Sigmoid colon (tissue), 7 donors: ENCODE data around the gene MROH8. TPM values are rescaled to one million over a fixed set of nuclear protein-coding genes. Genes with fewer than 3 reads are reported as not detected.
"Not testable (repeated sequence)": the region's sequence is repeated elsewhere in the genome, so short reads cannot be mapped to it uniquely, and the experiment has no call there.

ENCODE experiments used
- DNase-seq: peaks from one replicate; pipeline ENCODE4 v3.0.0-alpha.2; 2019
- H3K27ac ChIP-seq, 4 donors: fragments of 200-600 bp; sonication (generic); one replicate each; pipeline ENCODE4 v1.5.1; 2016 to 2019; ENCODE audit warnings: mild to moderate bottlenecking in 1 of 4
- H3K27me3 ChIP-seq, 3 donors: fragments of 200-600 bp; sonication (generic); one replicate each; pipeline ENCODE4 v1.5.1; 2019; ENCODE audit warnings: mild to moderate bottlenecking in 1 of 3
- H3K36me3 ChIP-seq, 4 donors: fragments of 200-600 bp; sonication (generic); one replicate each; pipeline ENCODE4 v1.5.1; 2016 to 2019
- H3K4me1 ChIP-seq, 4 donors: fragments of 200-600 bp; sonication (generic); one replicate each; pipeline ENCODE4 v1.5.1; 2017 to 2019
- H3K4me3 ChIP-seq, 4 donors: fragments of 200-600 bp; sonication (generic); one replicate each; pipeline ENCODE4 v1.5.1; 2017 to 2019; ENCODE audit warnings: mild to moderate bottlenecking in 2 of 4, moderate library complexity in 1 of 4
- H3K9me3 ChIP-seq, 4 donors: fragments of 200-600 bp in 3 of 4; sonication (generic) in 3 of 4; one replicate each; pipeline versions ENCODE4 v1.5.1 to v1.6.1; 2013 to 2019
- EP300 ChIP-seq, 4 donors: sonication (generic); formaldehyde crosslinking; IDR thresholded peaks; one replicate each; pipeline ENCODE4 v1.6.1; 2017; ENCODE audit warnings: antibody characterized with exemption in 4 of 4
- POLR2A ChIP-seq, 2 donors: fragments of 450-650 bp; IDR thresholded peaks; one replicate each; pipeline ENCODE4 v1.6.1; 2016; ENCODE audit warnings: antibody characterized with exemption in 2 of 2, mild to moderate bottlenecking in 2 of 2, moderate library complexity in 2 of 2
- POLR2AphosphoS5 ChIP-seq, 4 donors: sonication (generic); formaldehyde crosslinking; IDR thresholded peaks; one replicate each; pipeline ENCODE4 v1.6.1; 2017; ENCODE audit warnings: antibody characterized with exemption in 4 of 4
- WGBS, 2 donors: extraction: QIAGEN DNeasy Blood & Tissue Kit; methylation state at CpG; one replicate each; pipeline ENCODE4 v1.1.7; 2013; 5-methylcytosine and 5-hydroxymethylcytosine counted together
- intact Hi-C: fragments of 100-400 bp; cut with DNase I; formaldehyde crosslinking; loops from one replicate; pipeline ENCODE4 v1.15.1; 2023
- polyA plus RNA-seq, 3 donors: library from polyadenylated mRNA; stranded (reverse); fragments of 200-250 nt; gene quantifications; one replicate each; pipeline ENCODE4 v1.2.3, GENCODE V29; 2013
- total RNA-seq, 4 donors: library from RNA; depleted of rRNA; stranded (reverse); fragments of >200 nt; gene quantifications; one replicate each; pipeline ENCODE4 v1.1.0, GENCODE V29; 2016
- TF ChIP-seq, protein P1 (sequence below), 4 experiments: fragments of 450-650 bp in 3 of 4; fragments of 200-600 bp in 1 of 4; IDR thresholded peaks; one replicate each; pipeline ENCODE4 v1.5.1; 2016 to 2019; ENCODE audit warnings: antibody characterized with exemption in 4 of 4, mild to moderate bottlenecking in 3 of 4, moderate library complexity in 2 of 4
- donor health status: healthy with polysubstance abuse.
- donor health status: Bipolar disorder and iron deficiency.
- donor health status: healthy.

MROH8 gene
- total and polyA plus RNA-seq, 7 donors = 0.46 to 11.1 (median 2.4) TPM

DNA sequence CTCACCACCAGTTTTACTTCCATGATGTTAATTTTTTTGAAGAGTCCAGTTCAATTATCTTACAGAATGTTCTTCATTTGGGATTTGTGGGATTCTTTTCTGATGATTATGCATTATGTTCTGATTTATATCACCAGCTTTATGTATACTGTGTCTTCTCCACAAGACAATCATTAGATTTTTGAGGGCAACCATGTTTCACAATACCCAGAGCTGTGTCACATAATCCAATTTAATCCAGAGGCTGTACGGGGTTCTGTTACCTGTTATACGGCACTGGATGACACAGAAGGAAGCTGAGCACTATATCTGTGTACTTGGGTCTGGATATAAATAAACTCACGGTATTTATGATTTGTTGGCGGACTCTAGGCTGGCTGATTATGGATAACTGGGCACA lies 41.8 kb downstream of the MROH8 start:
- no peak overlapping the region for H3K4me3 ChIP-seq
- TF ChIP-seq, protein P1, sequence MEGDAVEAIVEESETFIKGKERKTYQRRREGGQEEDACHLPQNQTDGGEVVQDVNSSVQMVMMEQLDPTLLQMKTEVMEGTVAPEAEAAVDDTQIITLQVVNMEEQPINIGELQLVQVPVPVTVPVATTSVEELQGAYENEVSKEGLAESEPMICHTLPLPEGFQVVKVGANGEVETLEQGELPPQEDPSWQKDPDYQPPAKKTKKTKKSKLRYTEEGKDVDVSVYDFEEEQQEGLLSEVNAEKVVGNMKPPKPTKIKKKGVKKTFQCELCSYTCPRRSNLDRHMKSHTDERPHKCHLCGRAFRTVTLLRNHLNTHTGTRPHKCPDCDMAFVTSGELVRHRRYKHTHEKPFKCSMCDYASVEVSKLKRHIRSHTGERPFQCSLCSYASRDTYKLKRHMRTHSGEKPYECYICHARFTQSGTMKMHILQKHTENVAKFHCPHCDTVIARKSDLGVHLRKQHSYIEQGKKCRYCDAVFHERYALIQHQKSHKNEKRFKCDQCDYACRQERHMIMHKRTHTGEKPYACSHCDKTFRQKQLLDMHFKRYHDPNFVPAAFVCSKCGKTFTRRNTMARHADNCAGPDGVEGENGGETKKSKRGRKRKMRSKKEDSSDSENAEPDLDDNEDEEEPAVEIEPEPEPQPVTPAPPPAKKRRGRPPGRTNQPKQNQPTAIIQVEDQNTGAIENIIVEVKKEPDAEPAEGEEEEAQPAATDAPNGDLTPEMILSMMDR (IDR thresholded peaks at IDR 0.05) = no peak
- TF ChIP-seq POLR2A (IDR thresholded peaks at IDR 0.05) = no peak
- no peak for TF ChIP-seq EP300 (IDR thresholded peaks at IDR 0.05)
- TF ChIP-seq POLR2AphosphoS5 (IDR thresholded peaks at IDR 0.05) = no peak
- H3K27ac ChIP-seq = no peak overlapping the region
- no peaks in the 10 kb centered on the region for H3K9me3 ChIP-seq
- no peaks in the 10 kb centered on the region for H3K4me1 ChIP-seq
- DNase-seq = no peak
- H3K36me3 ChIP-seq = peaks cover 0 to 14% (median 0%) of the 10 kb centered on the region in 4 donors
- H3K27me3 ChIP-seq = no peaks in the 10 kb centered on the region
- intact Hi-C loops = no loop called here
- 72 to 88% methylated on average over 4 of the region's 4 CpGs for WGBS, 2 donors

DNA sequence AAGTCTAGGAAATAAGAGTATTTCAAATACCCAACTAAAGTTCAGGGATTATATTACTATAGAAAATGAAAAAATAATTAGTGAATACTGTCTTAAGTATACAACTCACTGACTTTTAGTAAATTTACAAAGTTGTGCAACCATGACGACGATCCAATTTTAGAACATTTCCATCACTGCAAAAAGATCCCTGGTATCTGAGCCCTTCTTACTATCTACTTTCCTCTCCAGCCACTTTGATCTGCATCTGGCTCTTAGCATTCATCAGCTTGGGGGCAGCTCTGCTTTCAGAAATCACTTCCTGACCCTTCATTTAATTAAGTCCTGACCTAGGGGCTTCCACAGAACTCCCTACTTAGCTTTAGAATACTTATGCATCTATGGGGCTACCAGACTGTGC lies 45.4 kb downstream of the MROH8 start:
- TF ChIP-seq POLR2AphosphoS5 (IDR thresholded peaks at IDR 0.05) (no peak), EP300 (IDR thresholded peaks at IDR 0.05) (no peak), POLR2A (IDR thresholded peaks at IDR 0.05) (no peak)
- TF ChIP-seq, protein P1 (IDR thresholded peaks at IDR 0.05) = no peak
- Histone ChIP-seq H3K36me3 (peaks cover 0 to 5% (median 0%) of the 10 kb centered on the region in 4 donors), H3K27ac (no peak overlapping the region), H3K4me3 (no peak overlapping the region), H3K9me3 (no peaks in the 10 kb centered on the region), H3K27me3 (no peaks in the 10 kb centered on the region), H3K4me1 (no peaks in the 10 kb centered on the region)
- intact Hi-C loops = no loop called here
- no peak for DNase-seq
- 96 to 97% methylated on average over 2 of the region's 2 CpGs for WGBS, 2 donors

DNA sequence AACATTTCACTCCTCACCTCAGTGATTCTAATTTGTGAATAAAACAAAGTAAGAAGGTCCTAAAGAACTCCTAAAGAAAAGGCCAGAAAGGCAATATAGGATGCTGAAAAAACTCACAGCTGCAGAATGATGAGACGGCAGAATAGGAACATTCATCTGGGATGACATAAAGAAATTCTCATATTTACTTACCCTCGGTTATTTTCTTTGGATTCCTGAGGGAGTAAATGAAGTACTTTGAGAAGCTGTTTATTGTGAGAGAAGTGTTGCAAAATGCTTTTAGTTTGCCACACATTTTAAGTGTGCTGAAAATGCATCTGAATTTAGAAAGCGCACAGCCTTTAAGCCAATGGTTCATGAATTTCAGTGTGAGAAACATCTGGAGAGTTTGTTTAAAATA lies 47.9 kb downstream of the MROH8 start:
- WGBS, 2 donors = 75 to 83% methylated on average over 3 of the region's 3 CpGs
- Histone ChIP-seq H3K4me3 (no peak overlapping the region), H3K4me1 (no peaks in the 10 kb centered on the region), H3K36me3 (no peaks in the 10 kb centered on the region), H3K9me3 (no peaks in the 10 kb centered on the region), H3K27me3 (no peaks in the 10 kb centered on the region), H3K27ac (no peak overlapping the region)
- no peak for DNase-seq
- intact Hi-C loops = no loop called here
- TF ChIP-seq EP300 (IDR thresholded peaks at IDR 0.05) (no peak), POLR2A (IDR thresholded peaks at IDR 0.05) (no peak), POLR2AphosphoS5 (IDR thresholded peaks at IDR 0.05) (no peak)
- TF ChIP-seq, protein P1 (IDR thresholded peaks at IDR 0.05) = no peak

- intact Hi-C loops = no loop called here
- H3K4me1 ChIP-seq = no peaks in the 10 kb centered on the region
- TF ChIP-seq POLR2A (IDR thresholded peaks at IDR 0.05) = no peak
- no peak for TF ChIP-seq EP300 (IDR thresholded peaks at IDR 0.05)
- TF ChIP-seq, protein P1 (IDR thresholded peaks at IDR 0.05) = no peak
- no peak for TF ChIP-seq POLR2AphosphoS5 (IDR thresholded peaks at IDR 0.05)
Measured at GRCh38 chr20:37128803-37129202, 50.5 kb downstream of the MROH8 start.

GRCh38 chr20:37126290-37126689 lies 53.1 kb downstream of the MROH8 start:
- H3K36me3 ChIP-seq, intact Hi-C loops, DNase-seq, H3K4me1 ChIP-seq, H3K9me3 ChIP-seq, H3K27ac ChIP-seq, H3K27me3 ChIP-seq, H3K4me3 ChIP-seq: not testable (repeated sequence)
- 95% methylated on average over 28 to 29 of the region's 30 CpGs for WGBS, 2 donors

More at GRCh38 chr20:37128803-37129202, 50.5 kb downstream of the MROH8 start:
- Histone ChIP-seq H3K27me3 (no peaks in the 10 kb centered on the region), H3K36me3 (no peaks in the 10 kb centered on the region), H3K9me3 (no peaks in the 10 kb centered on the region), H3K27ac (no peak overlapping the region), H3K4me3 (no peak overlapping the region)
- 80 to 85% methylated on average over 3 of the region's 3 CpGs for WGBS, 2 donors
- DNase-seq = no peak
